HG03442 (cell line): ENCODE data around the gene PHACTR1.

Source experiments
- ATAC-seq: cut with Tn5 transposase; IDR thresholded peaks from one replicate; pipeline ENCODE4 v1.9.1; 2021; ENCODE audit warnings: mild to moderate bottlenecking, moderate library complexity; ENCODE audit not compliant: unreplicated experiment

The PHACTR1 gene

DNA sequence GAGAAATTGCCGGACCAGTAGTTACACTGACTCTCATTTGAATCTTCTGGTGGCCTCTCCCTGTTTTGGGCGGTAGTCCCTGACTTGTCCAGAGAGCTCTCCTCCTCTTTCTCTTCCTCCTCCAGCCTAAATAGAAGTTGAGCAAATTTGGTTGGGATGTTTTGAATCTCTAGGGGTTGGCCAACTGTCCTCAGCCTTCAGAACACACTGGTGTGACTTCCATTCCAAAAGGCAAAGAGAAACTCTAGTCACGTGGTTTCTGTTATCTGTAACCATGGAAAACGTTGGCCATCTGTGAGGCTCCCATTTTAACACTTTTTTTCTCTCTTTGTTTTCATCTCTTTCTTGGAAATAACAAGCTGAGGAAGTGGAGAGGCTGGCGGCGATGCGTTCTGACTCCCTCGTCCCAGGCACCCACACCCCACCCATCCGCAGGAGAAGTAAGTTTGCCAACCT is 336.5 kb downstream of the PHACTR1 start:
- ATAC-seq, result no peak

- no peak for ATAC-seq
These were observed 341.5 kb downstream of the PHACTR1 start for GRCh38 chr6:13058051-13058450.

GRCh38 chr6:13059026-13059425 is 342.5 kb downstream of the PHACTR1 start:
- ATAC-seq, result no peak

GRCh38 chr6:13063300-13063918 is 346.8 kb downstream of the PHACTR1 start:
- ATAC-seq, result no peak

DNA sequence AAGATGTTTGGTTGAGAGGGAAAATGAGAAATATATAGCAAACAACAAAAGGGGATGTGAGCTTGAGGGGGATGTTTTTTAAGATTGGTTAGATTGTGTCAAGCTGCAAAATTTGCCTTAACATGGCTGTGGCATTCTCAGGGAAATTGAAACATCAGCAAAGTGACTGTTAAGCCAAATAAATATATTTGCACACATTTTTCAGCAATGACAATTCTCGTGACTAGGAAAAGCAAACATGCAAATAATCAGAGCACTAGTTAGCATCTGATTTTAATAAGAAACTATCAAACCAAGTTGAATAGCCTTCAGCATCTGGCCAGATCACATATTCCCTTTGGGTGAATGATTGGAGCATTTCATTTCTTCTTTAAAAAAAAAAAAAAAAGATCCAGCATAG is 349.0 kb downstream of the PHACTR1 start:
- ATAC-seq, result no peak

DNA sequence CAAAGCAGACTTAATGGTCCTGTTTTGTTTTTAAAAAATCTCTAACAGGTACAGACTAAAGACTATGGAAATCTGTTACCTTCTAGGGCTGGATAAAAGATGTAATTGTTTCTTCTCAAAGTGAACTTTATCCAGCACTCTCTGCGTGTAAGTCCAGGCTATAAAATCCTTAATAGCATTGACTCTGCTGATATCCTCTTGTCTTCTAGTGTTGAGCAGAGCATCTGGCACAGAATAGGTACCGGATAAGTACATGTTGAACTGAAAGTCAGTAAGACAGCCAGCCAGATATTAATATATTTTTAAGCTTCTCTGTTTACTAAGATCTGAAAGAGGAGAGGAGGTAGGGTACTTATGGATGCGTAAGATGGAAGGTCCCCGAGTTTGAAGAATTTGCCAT is 349.5 kb downstream of the PHACTR1 start:
- ATAC-seq, result no peak

DNA sequence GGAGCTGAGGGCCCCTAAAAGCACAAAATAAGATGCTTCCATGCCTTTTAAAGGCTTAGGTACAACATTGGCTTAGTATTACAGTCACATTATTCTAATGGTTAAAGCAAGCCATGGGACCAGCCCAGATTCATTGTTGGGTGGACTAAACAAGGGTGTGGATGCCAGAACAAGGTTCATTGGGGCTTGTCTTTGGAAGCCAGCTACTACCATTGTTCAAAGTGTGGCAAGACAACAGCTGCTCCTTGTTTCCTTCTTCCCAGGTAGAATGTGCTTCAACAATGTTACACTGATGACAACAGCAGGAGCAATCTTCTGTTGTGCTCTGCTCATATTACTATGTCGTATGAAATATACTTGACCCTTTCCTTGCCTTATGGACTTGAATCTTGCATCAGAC is 350.3 kb downstream of the PHACTR1 start:
- ATAC-seq, result no peak

- no peak for ATAC-seq
These were observed 352.1 kb downstream of the PHACTR1 start for GRCh38 chr6:13068586-13069210.

DNA sequence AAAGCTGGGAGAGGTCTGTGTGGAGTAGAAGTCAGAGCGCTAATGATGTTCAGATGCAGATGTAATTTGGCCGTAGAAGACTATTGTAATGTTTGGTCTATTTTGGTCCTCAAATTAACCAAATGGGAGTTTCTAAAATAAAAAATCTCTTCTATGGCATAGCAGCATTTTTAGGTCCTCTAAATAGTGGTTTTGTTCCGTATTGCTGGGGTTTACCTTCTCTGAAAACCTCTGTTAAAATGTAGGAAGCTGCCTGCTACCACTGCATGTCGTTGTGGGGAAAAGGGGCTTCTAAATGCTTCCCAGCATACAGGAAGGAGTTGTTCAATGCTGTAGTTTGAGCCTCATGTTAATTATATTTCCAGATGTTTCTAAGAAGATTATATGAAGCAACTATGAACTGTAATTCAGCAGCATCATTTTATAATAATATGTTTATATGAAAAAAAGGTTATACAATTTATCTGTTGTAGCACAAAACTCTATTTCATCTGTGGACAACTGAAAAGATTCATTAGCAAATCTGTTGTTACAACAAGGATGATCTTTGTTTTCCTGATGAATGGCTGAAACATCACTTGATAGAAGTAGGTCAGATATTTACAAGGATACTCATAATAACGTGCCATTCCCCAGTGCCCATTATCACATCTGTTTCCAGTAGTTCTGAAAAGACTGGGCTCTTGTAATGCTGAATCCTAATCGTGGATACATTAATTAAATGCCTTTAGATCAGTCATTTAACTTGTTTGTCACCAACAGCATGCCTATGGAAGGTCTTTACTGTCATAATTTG is 355.2 kb downstream of the PHACTR1 start:
- ATAC-seq, result no peak

GRCh38 chr6:13072686-13073347 is 356.2 kb downstream of the PHACTR1 start:
- no peak for ATAC-seq

DNA sequence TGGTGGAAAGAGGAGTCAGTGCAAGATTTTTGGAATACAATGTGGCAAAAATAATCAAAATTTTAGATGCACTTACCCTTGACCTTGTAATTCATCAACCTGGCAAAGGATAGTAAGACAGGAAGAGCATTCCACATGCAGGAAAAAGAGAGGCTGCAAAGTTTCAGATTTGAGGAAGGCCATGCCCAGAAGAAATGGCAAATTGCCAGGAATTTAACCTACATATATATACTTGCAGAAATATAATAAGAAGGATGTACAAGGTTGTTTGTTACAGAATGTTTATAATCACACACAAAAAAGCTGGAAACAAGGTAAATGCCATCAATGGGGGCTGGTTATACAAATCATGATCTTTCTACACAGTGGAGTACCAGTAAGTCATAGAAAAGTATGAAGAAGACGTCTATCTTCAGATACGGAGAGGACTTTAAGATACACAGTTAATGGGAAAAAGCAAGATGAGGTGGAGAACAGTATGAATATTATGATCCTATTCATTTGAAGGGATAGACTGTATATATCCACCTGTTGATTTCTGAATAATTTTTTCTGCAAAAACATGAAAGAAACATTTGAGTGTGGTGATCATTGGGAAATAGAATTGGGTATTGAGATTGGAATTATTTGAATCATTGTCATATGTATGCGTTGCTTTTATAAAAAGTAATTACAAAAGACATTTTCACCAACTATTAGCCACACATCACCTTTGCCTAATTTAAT is 358.0 kb downstream of the PHACTR1 start:
- no peak for ATAC-seq

DNA sequence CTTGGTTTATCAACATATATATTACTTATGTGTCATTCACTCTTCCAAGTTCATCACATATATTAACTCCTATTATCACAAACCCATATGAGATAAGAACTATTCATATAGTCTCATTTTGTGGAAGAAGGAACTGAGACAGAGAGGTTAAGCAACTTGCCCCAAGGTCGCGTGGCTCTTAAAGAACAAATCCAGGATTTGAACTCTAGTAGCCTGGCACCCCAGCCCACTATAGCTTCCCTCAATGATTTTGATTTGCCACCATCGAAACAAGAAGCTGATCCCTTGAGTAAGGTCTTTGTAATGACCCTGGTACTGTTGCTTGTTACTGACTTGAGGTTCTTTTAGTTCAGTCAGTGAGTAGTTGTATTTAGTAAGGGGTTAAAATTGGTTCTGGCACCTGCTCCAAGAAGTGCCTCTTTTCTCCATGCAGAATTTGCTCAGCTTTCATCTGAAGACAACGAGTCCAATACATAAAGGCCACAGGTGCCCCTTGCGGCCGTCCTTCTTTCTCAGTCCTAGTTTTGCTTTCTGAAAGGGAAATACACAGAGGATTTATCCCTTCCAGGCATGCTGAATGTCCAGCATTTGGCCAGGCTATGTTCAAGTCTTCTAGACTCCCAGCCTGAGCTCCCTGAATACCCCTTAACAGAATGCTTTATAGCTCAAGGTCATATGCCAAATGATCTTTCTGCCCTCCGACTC is 358.7 kb downstream of the PHACTR1 start:
- ATAC-seq, result no peak

DNA sequence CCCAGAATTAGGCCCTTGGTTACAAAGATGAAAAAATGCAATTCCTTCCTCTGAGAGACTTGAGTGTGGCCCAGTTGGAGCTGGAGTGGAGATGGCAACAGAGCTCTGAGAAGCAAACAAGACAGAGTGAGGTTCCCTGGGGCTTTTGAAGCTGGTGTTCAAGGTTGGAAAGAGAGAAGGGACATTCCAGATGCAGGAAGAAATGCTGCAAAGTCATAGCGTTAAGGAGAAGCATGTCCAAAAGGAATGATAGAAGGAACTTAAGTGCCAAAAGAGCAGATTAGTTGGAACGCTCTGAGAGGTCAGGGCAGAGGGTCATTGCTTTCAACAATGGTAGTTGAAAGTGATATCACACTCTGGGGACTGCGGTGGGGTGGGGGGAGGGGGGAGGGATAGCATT is 360.0 kb downstream of the PHACTR1 start:
- ATAC-seq, result no peak

- ATAC-seq, result no peak
These were observed 360.6 kb downstream of the PHACTR1 start for GRCh38 chr6:13077117-13077516.

- ATAC-seq, result no peak
These were observed 362.6 kb downstream of the PHACTR1 start for GRCh38 chr6:13079096-13079723.

DNA sequence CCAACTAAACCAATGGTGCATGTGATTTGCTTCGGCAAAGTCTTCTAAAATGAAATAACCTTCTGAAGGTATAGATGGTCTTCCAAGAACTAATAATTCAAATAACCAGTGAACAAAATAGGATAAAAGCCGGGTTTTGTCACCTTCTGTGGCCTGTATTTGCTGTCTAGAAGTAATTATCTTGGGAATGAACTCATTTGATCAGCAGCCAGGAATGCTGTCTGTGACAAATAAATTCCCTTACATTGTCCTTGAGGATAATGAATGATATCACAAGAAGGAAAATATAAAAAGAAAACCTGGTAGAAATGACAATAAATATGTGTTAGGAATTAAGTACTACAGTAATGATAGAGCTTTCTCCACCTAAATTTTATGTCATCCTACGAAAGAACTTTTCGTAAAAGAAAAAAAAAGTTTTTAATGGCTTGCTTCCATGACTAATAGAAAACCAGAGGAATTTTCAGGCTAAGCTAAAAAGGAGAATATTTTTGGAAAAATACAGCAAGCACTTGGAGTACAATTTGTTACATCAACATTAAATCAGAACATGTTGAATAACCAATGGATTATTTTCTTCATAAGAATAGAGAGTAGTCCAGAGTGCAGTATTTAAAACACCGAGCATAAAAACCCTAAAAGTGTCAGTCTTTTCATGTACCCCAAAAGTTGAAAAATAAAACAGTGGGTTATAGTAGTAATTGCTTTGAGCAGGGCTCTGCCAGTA is 364.1 kb downstream of the PHACTR1 start:
- no peak for ATAC-seq

- no peak for ATAC-seq
These were observed 364.6 kb downstream of the PHACTR1 start for GRCh38 chr6:13081189-13081563.

DNA sequence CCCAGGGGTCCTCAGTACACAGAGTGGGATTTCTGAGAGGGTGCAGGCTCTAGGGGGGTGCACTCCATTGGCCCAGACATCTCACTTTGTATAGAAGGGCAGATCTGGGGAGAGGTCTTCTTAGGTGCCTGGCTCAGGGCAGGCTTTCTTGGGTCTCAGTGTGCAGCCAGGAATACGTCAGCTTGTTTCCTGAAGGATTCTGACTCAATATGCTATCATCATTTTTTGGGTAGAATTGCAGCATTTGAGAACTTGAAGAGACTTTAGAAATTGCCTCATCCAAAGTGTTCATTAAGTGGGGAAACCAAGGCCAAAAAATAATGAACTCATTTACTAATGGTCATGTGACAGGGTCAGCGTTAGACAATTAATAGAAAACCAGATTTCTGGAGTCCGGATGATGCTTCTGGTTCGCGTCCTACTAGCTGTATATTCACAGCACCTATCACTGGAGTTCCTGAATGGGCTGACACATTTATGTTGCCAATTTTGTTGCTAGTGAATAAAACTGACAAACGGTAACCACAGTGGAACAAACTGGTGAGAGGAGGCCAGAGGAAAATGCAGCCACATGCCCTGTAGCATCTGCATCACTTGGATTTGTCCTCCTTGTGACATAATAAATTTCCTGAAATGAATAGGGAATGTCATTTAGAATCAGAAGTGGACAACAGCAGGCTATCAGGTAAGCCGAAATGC is 372.9 kb downstream of the PHACTR1 start:
- no peak for ATAC-seq

DNA sequence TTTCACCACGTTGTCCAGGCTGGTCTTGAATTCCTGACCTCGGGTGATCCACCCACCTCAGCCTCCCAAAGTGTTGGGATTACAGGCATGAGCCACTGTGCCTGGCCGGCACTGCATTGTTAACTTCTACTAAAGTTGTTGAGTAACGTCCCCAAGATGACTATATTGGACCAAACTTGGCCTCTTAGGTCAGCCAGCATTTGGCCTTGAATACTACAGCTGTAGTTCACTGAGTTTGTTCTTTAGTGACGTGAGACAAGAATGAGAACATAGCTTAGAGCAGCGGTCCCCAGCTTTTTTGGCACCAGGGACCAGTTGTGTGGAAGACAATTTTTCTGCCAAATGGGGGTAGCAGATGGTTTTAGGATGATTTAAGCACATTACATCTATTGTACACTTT is 374.6 kb downstream of the PHACTR1 start:
- no peak for ATAC-seq
